Coronary artery (tissue), 2 donors: ENCODE results near the gene ZNF469.
A peak's percentile ranks its signal among the peaks of the same experiment; 100 is the strongest.

Experiments
- DNase-seq: peaks from one replicate; pipeline ENCODE4 v3.0.0-alpha.2; 2017; ENCODE audit warnings: low spot score
- H3K27ac ChIP-seq, 2 donors: fragments of 200-600 bp; sonication (generic); one replicate each; pipeline ENCODE4 v1.5.1; 2016 to 2019
- H3K4me3 ChIP-seq: fragments of 200-600 bp; sonication (generic); 2 replicates; pipeline ENCODE4 v1.5.1; 2016; ENCODE audit warnings: mild to moderate bottlenecking, moderate library complexity
- TF ChIP-seq, protein P1 (sequence below): fragments of 200-600 bp; sonication (generic); IDR thresholded peaks from one replicate; pipeline ENCODE4 v1.5.1; 2019; ENCODE audit warnings: antibody characterized with exemption

Gene ZNF469

DNA sequence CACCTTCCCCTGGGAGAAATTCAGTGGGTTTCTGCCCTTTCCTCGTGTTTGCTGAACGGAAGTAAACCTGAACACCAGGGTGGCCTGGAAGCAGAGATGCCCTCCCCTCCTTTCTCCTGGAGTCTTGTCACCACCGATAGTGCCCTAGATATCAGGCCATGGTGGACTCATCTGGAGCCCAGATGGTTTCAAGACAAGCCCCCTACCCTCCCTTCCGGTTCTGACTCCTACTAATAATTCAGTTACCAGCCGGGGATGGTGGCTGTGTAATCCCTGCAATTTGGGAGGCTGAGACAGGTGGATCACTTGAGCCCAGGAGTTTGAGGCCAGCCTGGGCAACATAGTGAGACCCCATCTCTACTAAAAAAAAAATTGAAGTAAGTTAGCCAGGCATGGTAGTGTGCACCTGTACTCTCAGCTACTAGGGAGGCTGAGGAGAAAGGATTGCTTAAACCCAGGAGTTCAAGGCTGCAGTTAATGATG, 2.4 kb downstream of the ZNF469 start:
- TF ChIP-seq, protein P1, sequence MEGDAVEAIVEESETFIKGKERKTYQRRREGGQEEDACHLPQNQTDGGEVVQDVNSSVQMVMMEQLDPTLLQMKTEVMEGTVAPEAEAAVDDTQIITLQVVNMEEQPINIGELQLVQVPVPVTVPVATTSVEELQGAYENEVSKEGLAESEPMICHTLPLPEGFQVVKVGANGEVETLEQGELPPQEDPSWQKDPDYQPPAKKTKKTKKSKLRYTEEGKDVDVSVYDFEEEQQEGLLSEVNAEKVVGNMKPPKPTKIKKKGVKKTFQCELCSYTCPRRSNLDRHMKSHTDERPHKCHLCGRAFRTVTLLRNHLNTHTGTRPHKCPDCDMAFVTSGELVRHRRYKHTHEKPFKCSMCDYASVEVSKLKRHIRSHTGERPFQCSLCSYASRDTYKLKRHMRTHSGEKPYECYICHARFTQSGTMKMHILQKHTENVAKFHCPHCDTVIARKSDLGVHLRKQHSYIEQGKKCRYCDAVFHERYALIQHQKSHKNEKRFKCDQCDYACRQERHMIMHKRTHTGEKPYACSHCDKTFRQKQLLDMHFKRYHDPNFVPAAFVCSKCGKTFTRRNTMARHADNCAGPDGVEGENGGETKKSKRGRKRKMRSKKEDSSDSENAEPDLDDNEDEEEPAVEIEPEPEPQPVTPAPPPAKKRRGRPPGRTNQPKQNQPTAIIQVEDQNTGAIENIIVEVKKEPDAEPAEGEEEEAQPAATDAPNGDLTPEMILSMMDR, result no peak
- Histone ChIP-seq H3K4me3 (no peak overlapping the region), H3K27ac (peak overlapping the region in 1 of 2 donors; percentile 24)
- no peak for DNase-seq

DNA sequence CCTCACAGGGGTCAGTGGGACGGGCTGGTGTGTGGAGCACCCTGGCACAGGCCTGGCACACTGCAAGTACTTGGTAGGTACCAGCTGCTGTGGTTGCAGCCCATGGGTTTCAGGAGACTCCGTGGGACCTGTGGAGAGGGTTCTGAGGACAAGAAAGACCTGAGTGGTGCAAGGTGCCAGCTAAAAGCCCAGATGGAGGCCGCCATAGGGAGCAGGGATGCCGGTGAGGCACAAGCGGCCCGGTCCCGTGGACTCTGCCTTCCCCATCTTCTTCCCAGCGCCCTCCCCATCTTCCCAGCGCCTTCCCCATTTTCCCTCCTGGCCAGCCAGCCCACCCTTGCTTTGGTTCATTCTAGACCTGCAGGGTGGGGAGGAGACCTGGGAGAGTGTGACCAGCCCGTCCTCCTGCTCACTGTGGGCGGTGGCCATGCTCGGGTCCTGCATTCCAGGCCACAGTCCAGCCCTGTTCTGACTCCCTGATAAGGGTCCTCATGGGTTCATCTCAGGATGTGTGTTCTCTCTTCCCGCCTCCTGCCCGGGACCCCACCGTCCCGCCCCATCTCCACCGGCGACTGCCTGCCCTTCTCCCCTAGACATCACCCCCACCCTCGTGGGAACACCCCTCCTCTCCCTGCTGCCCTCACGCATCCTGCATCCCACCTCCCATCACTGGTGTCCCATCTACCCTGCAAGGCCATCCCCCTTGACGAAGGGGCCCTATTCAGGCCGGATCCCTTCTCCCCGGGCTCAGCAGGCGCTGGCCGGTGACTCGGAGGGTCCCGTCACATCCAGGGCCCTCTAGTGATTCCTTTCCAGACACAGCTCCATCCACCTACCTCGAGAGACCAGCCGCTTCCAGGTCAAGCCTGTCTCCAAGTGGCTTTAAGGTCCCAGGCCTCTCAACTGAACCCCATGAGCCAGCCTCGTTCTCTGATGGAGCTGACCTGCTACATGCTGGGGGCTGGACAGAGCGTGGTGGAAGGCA, 3.4 kb downstream of the ZNF469 start:
- TF ChIP-seq, protein P1, result no peak
- H3K27ac ChIP-seq, result no peak overlapping the region
- no peak for DNase-seq
- H3K4me3 ChIP-seq, result no peak overlapping the region

DNA sequence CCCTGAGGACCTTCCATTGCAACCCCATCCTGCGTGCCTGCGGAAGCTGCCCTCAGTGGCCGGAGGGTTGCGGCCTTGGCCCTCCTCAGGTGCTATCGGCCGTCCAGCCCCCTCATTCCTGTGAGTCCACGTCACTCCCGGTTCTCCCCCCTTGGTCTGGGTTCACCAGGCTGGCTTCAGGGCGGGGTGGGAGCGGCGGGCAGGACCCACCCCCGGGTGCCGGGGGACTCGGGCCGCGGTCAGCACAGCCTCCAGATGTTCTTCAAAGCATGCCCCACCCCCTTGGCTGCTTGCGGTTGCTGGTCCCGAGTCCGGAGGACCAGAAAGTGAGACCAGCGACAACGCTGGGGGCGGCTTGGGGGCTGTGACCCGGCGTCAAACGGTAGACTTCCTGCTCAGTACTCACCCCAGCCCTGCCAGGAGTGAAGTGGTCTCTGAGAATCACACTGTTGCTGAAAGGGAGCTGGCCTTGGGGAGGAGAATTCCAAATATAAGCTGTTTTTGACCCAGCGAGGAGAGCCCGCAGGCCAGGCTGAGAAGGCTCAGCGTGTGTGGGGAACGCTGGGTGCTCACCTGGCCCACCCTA, 4.5 kb downstream of the ZNF469 start:
- TF ChIP-seq, protein P1, result no peak
- Histone ChIP-seq H3K27ac (peak overlapping the region in 1 of 2 donors; percentile 92), H3K4me3 (no peak overlapping the region)
- DNase-seq, result no peak

DNA sequence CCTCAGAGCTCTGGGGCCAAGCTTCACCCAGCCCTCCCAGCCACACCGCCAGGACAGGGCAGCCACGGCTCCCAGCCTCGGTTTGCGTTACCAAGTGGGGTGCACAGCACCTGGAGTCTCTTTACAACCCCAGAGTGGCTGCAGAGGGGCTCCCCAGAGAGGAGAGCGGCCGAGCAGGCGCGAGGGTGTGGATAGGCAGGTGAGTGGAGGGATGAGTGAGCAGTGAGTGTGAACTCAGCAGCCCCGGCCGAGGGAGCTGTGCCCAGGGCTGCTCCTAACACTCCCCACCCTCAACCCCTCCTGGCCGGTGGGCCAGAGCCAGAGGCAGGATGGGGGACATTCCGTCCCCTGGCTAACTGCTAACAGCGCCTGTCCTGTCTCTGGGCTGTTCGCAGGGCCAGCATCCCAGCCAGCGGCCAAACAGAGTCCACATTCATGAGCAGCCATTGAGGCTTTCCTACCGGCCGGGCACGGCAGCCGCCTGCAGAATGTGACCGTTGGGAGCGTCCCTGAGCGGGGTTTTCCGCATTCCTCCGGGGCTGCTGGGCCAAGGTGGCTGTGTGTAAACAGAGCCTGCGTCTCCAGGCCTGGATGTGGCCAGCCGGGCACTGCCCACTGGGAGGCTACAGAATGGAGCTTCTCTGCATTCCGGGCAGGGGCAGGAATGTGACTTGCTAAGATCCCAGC, 5.3 kb downstream of the ZNF469 start:
- Histone ChIP-seq H3K4me3 (peak overlapping the region; percentile 38), H3K27ac (peak overlapping the region; percentile 48 to 92)
- TF ChIP-seq, protein P1, result no peak
- DNase-seq, result peak; percentile 86

DNA sequence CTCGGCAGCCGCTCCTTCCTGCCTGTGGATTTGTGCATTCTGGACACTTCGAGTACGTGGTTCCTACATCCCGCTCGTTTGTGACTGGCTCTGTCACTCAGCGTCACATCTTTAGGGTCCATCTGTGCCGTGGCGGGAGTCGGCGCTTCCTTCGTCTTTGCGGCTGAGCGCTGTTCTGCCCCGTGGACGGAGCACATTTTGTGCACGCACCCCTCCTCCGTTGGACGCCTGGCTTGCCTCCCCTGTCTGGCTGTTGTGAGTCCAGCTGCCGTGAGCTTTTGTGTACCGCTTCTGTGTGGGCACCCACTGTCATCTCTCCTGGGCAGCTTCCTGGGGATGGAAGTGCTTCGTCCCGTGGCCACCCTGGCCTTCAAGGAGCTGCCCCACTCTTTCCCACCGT, 6.4 kb downstream of the ZNF469 start:
- Histone ChIP-seq H3K4me3 (no peak overlapping the region), H3K27ac (peak overlapping the region in 1 of 2 donors; percentile 92)
- TF ChIP-seq, protein P1, result no peak
- DNase-seq, result no peak

DNA sequence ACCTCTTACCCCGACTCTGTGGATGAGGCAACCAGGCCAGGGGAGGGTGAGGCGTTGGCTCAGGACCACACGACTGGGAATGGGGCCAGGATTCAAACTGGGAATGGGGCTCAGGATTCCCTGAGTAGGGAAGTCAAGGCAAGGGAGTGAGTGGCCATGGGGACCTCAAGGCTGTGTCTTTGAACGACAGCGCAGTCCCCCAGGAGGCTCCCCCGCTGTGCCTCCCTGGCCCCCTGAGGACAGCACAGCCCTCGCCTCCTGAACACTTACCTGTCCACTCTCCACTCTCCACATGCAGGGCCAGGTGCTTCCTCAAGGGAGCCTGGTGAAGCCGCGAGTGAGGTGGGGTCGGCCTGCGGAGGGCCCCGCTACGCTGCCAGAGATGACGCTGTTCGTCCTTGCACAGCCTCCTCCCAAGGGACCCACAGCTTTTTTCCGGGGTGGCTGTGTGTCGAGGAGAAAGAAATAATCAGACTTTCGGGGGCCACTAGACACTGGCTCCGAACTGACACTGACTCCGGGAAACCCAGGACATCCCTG, 6.9 kb downstream of the ZNF469 start:
- DNase-seq, result no peak
- TF ChIP-seq, protein P1, result no peak
- Histone ChIP-seq H3K27ac (peak overlapping the region in 1 of 2 donors; percentile 92), H3K4me3 (no peak overlapping the region)
